Suppressor macrophage treated with lipopolysaccharide for 1 hour (primary cell): ENCODE measurements around the gene PTPN14.
"Not testable (repeated sequence)": the region's sequence is repeated elsewhere in the genome, so short reads cannot be mapped to it uniquely, and the experiment has no call there.

Source experiments
- DNase-seq, 3 donors: peaks; one replicate each; pipeline ENCODE4 v3.0.0-alpha.2; 2020 to 2022

PTPN14 gene

DNA sequence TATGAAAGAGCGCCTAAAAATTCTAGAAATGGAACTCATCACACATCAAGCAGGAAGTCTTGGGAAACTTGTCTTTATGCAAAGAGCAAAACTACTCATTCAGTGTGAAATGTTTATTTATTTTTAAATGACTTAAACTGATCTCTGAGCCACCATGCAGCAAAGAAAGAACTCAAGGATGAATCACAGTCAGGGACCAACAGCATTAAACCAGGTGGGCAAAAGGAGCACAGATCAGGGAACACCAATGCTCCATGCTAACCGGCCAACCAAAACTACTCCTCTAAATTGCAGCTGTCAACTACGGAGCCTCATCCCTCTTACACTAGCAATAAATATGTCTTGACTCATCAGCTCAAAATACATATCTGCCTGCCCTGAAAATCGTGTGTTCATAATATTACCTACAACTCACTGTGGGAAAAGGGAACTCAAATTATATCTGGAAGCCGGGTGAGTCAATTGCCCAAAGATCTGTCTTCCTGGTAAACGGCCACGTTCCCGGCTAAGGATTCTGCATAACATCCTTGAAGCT lies 129.2 kb downstream of the PTPN14 start:
- DNase-seq, result no peak

DNA sequence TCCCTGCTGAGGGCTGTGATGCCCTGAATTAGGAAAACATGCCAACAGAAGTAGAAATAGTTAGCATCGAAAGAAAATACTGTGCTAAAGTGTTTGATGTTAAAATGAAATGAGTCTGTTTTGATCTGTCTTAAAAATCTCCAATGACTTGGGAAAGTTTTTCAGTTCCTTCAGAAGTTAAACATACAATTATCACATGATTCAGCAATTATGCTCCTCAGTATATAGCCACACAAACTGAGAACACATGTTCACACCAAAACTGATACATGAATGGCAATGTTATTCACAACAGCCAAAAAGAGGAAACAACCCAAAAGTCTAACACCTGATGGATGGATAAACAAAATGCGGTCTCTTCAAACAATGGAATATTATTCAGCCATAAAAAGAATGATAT lies 130.6 kb downstream of the PTPN14 start:
- DNase-seq, result no peak

DNA sequence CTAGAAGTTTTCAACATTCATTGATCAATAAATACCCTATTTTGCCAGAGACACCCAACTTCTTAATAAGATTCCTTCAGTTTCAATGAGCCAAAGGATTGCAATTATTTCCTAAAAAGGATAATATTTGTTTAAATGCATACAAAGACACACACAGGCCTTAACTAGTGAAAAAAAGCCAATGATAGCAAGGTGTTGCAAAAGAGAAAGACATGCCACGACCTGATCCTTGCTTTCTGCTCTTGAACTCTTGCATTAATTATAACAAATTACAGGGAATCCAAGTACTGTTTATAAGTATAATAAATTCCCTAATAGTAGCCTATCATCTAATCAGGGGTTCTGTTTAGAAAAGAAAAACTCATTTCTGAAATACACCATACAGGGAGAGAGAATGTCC lies 131.1 kb downstream of the PTPN14 start:
- no peak for DNase-seq

DNA sequence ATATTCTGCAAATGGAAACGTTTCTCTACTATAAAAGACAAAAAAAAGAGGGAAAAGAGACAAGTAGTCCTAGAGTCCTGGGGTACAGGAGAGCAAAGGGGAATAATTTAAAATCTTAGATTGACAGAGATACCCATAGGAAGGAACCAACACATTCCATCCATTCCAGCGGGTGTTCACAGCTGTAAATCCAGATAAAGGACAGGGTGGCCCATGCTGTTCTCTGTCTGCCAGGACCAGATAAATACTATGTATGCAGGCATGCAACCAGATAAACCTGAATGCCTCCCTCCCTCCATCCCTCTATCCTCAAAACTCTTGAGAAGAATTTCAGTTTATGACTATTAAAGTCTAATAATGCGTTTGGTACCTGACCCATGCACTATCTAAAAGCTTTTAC lies 131.8 kb downstream of the PTPN14 start:
- DNase-seq, result no peak

DNA sequence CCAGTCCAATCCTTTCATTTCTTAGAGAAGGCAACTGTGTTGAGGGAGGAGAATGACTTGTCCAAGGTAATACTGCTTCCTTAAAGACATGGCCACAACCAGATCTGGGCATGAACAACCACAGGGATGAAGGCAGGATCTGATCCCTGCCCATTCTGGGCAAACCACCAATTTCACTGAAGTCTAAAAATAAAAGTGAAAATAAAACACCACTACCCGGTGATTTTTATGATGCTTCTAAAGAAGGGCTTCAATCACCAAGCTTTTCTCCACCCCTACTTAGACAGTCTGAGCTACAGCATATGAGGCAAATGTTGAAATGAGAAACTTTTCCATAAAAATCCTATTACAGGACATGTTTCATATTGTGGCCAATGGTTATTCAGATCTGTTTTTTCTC lies 133.0 kb downstream of the PTPN14 start:
- no peak for DNase-seq

DNA sequence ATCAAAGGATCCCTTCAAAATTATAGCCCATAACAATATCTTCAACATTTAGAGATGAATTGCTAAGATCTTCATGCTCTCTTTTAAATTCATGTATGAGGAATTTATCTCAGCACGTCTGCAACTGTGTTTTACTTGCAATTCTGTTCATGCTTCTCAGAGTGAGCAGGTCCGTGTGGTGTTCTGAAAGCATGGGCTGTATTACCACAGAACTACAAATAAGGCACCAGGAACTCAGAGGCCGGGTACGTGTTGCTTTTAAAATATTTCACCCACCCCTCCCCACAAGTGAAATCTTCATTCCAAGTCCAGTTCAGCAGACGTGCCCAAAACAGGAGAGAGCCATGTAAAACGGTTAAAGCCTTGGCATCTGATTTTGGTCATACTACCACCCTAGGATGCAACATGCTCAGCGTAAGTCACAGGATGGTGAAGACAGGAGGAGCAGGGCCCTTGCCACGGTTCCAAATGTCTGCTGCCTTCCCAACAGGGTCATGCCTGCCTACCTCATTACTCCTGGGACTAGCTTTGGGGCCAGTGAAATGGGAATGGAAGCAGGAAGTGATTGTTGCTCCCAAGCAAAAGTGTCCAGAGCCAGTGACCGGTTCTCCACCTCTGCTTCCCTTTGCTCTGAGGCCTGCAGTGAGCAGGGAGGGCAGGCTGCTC lies 133.7 kb downstream of the PTPN14 start:
- DNase-seq, result no peak

DNA sequence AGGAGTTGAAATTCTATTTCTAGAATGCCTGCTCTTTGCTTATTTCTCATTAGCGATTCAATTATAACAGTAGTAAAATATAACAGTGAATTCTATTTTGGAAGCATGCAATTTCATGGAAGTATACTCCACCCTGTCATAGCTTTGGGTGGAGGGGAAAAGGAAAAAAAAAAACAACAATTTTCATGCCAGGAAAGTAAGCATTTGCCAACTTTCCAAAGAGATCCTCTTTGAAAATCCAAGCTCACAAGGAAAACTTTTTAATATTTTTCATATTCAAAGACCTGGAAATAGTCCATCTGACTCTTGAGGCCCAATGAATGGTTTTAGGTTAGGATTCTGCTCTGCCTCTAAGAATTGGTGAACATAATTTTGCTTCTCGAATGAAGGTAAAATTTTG lies 134.5 kb downstream of the PTPN14 start:
- no peak for DNase-seq

DNA sequence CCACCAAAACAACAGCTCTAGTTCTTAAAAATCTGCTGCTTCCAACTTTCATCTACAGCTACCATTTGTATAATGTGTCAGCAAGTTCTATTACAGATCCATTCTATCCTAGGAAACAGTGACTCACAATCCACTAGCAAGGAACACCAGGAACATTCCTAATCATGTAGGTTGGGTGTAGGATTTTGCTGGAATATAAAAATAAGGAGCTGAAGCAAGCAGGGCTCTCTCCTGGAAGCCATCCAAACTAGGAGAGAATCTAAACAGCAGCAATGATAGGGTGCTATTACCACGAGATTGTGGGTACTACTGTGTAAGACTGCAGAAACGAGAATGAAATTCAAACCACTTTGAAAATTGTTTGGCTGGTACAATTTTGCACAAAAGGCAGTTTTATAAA lies 135.0 kb downstream of the PTPN14 start:
- DNase-seq, result no peak

DNA sequence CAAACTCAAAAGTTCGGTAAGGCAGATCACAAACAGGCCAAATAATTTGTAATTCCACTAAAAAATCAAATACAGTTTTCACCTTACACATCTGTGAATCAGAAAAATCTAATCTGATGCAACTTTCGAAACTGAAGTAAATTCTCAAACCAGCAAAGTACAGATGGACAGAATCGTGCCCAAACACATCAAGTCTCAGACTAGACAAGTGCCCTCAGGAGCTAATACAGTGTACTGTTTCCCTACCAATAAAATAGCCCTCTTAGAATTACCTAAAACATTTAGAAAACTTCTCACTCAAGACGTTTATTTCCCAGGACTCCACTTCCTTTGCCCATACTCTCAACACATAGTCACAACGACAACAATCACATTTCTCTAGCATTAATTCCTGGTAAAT lies 136.3 kb downstream of the PTPN14 start:
- DNase-seq, result no peak

DNA sequence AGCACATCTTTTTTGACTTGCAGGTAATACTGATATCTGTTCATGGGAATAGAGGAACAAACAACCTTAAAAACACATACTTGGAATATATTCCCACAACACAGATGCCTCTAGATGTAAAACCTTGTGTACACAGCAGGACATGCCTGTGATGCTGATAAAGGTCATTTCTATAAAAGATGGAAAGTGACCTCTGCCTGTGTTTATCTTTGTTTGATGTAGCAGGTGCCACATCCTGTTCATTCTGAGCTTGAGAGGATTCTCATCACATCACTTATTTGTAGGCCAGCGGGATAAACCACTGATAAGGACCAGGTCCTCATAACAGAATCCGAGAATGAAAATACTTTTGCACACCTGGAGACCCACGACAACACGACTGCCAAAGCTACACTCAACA lies 136.7 kb downstream of the PTPN14 start:
- DNase-seq, result no peak

DNA sequence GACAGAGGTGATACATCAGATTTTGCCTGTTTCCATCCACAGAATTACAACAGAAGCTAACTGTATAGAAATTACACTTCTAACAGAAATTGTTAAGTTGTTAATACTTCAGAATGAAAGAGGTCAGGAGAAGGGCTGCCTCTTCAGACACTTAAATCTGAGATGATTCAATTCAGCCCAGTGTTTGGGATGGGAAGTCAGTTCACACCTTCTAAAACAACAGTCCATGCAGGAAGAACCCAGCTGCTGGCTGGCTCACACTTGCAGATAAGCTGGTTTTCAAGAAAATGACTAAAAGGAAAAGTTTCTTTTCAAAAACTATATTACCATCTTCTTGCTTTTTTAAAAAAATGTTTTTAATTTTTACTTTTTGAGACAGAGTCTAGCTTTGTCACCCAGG lies 138.1 kb downstream of the PTPN14 start:
- DNase-seq, result no peak

DNA sequence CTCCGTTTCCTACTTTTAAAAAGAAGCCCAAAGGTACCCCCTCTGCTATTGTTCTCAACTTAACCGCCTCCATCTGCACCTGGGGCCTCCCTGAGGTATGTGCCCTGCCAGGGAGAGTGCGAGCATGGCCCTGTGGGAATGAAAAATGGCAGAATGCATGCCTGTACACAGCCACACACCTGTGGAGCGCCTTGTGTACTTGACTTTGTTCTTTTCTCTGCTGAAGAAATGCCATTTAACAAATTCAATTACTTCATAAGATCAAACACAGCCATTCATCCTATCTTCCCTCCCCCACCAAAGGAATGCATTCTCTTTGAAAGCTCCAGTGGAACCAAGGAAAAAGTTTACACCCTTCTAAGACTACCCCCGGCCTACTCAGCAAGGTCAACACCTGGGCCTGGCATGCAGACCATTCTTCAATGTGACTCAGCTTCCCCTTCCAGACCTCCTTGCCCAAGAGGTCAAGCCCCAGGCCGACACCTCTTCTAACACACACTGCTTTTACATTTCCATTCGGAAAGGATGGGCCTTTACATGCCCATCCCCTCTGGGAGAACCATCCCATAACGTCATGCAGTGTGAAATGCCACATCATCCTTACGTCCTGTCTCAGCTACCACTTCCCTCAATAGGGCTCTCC lies 146.7 kb downstream of the PTPN14 start:
- DNase-seq, result no peak

DNA sequence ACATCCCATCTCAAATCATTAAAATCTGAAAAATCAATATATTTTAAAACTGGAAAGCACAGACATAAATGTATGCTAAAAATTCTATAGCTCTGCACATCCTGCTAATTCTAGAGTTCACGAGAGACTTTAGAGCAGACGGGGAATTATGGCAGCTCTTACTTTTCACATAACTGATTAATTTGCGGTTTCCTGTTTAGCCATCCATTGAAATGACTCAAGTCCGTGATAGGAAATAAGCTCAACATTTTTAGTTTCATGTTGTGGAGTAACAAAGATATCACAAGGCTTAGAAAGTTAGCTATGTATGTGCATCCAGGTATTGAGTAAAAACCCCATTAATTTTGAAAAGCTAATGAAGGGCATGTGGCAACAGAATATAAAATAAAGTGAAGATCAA lies 147.2 kb downstream of the PTPN14 start:
- no peak for DNase-seq

DNA sequence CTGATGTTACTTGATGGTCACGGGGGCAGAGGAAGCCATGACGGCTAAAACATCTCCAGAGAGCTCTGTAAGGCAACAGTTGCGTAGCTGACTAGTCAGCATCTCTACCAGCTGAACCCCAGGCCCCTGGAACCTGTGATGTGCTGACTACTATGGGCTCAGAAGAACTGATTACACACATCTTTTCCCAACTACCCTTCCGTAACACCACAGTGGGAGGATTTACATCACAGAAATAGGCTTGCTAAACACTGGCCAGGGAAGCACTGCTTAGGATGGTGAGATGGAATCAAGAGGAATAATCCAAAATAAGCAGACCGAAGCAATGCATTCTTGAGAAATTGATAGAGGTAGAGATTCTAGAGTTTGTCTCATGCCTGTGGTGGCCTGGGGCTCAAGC lies 148.0 kb downstream of the PTPN14 start:
- no peak for DNase-seq

DNA sequence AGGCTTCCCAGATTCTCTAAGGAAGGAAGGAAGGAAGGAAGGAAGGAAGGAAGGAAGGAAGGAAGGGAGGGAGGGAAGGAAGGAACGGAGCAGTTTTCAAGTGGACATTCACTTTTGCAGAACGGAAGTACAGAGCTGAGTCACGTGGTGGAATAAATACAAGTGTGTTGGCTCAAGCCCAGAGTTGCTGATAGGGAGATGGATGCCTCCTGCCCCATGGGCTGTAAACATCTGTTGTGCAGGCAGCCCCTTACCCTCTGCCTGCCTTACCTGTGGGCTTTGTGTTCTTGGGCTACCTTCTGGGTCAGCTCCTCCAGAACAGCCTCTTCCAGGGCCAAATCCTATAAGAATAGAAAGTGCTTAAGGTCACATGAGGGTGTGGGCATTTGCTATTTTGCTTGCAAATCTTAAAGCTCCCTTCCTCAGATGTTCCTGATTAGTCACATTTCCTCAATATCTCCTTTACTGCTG lies 148.8 kb downstream of the PTPN14 start:
- DNase-seq, result no peak

DNA sequence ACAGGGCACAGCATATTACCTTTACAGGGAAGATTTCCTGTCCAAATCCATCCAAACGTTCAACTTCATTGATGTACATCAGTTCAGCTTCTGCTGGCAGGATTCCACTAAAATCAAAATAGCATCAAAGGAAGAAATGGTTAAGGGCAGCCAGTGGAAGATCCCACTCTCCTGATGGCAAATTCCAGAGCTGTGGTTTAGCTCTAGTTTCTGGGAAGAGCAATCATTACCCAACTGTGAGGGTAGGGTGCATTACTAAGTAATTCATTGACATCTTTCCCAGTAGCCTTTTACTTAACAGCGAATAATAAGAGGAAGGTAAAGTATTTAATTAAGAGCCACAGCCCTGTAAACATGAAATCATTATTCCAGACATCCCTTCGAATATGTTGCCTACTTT lies 149.7 kb downstream of the PTPN14 start:
- DNase-seq, result no peak

DNA sequence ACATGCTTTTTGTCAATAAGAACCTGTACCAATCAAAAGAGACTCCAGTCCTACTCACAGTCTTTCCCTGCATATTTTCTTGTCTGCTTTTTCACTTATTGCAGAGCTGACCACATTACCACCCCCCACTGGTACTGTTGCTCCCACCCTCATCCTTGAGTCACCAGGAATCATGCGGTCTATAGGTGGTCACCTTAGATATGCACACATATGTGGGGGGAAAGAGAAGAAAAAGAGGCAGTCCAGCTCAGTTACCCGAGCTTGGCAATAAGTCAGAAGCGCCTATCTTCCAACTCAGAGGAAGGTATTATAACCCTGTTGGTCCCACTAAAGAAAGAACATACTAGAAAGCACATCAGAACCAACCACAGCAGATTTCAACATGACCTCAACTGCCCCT lies 151.3 kb downstream of the PTPN14 start:
- DNase-seq, result no peak

DNA sequence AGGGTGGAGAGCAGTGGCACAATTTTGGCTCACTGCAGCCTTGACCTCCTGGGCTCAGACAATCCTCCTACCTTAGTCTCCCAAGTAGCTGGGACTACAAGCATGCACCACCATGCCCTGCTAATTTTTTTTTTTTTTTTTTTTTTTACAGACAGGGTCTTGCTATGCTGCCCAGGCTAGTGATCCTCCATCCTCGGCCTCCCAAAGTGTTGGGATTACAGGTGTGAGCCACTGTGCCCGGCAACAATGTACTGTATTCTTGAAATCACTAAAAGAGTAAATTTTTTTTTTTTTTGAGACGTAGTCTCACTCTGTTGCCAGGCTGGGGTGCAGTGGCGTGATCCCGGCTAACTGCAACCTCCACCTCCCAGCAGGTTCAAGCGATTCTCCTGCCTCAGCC lies 152.9 kb downstream of the PTPN14 start:
- no peak for DNase-seq

DNA sequence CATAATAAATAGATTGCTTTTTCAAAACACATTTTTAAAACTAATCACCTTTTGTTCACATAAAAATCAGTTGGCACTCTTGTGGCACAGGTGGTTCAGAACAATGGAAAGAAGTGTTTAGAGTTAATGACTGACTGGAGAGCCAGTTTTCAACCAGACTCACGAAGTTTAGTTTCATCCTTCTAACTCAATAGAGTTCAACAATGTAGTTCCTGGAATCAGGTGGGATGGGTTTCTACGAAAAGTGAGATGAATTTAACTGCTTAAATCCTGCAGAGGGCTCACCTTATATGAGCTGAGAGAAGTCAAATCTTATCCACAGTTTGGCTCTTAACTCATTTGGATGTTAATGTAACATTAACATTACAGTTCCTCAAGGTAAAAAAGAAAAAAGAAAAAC lies 153.9 kb downstream of the PTPN14 start:
- DNase-seq, result no peak

DNA sequence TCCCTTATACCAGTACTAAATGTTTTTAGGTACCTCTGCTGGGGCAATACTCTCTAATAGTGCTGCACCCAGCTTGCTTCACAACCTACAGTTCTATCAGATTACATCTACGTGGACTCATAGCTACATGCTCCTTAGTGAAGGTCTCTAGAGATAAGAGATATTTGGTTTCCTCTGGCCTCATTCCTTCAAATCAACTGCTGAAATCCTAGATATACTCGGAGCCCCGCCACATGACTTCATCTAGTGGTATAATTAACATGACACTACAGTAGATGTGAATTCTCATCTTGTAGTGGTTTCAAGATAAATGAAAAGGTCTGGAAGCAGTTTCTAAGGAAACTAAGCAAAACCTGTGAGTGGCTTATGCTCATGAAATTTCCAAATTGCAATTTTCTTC lies 155.1 kb downstream of the PTPN14 start:
- DNase-seq, result no peak

DNA sequence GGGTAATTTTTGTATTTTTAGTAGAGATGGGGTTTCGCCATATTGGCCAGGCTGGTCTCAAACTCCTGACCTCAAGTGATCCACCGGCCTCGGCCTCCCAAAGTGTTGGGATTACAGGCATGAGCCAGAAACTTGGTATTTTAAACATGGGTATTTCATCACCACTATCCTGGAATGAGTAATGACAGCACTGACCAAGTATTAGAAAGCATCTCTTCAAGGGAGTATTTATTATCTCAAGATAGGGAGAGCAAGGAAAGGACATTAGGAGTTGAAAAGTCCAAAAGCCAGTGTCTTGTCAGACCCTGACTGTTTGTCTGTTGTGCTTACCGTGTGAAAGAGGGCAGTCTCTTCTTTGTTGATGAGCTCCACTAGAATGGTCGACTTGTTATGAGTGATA lies 156.8 kb downstream of the PTPN14 start:
- DNase-seq, result not testable (repeated sequence)

DNA sequence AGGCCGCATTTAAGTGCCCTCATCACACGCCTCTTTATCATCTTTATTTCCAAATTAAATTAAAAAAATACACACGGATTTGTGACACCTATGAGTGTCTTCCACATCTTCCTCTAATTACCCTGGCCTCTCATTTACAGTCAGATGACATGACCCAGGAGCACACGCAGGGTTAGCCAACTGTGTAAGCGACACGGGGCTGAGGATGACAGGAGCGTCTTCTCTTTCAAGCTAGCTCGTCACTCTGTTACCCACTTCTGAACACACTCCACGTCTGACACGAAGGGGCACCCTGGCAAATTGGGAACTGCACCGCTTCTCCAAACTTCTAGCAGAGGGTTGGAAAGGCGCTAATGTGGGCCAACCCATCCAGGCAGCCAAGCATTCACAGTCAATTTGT lies 158.3 kb downstream of the PTPN14 start:
- DNase-seq, result no peak

DNA sequence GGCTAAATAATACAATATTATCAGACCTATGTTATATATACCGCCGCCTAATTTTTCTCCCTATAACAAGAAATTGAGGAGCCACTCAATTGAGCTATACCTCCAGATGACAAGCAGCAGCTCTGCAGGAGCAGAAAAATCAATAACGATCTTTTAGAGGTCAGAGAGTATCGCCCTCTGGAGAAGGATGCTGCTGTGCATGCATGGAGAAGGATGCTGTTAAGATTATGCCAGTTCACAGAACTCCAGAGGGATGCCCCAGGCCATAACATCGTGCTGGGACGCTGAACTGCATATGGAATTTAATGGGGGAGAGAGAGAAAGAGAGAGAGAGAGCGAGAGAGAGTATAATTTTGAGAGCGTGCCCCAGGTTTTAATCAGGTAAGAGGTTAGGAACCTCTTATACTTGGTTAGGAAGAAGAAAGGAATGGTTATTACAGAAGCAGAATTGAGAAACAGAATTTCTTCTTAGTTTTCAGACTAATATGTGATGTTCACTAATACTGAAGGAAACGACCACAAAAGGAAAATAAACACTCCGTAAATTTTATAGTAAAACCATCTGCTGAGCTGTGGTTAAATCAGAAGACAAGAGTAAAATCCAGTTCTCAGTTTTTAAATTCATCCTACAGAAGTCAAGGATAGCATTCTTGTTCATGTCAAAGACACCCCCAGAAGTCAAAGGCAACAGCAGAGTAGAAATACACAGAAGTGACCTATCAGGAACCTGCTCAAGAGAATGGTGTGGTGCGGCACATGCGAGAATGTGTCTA lies 159.3 kb downstream of the PTPN14 start:
- no peak for DNase-seq

DNA sequence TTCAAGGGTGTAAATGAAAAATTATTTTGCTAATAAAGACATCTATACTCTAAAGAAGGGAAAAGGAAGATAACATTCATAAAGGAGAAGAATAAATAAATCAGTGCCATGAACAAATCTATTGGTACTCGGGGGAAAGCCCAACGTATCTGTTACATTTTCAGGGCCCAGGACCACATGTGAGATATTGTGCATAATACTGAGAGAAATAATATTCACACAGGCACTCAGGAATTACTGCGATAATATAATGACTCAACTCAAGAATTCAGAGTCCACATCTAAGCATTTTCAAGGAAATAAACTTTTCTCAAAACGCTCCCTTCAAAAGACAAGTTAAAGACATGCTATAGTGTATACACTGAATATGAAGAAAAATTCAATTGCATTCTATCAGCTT lies 161.7 kb downstream of the PTPN14 start:
- DNase-seq, result no peak
